Activated naive CD4-positive, alpha-beta T cell treated with anti-CD3 and anti-CD28 coated beads for 36 hours (primary cell): Measurements from ENCODE around the gene CTCFL. TPM values are rescaled to one million over a fixed set of nuclear protein-coding genes. Genes with fewer than 3 reads are reported as not detected.

ENCODE experiments used
- CTCF ChIA-PET: fragments of 350-600 bp; sonication (Branson Sonifier 250); formaldehyde crosslinking; loops from one replicate; lab custom pipeline; 2021; ENCODE audit warnings: antibody characterized with exemption; lab: Charles Lee
- DNase-seq: peaks from one replicate; pipeline ENCODE4 v3.0.0-alpha.2; 2020
- H3K27ac Mint-ChIP-seq: one replicate; pipeline ENCODE4 v1.8.0; 2021; ENCODE audit warnings: mild to moderate bottlenecking, mixed read lengths
- H3K27me3 Mint-ChIP-seq: one replicate; pipeline ENCODE4 v1.8.0; 2021; ENCODE audit warnings: low read depth, mixed read lengths
- H3K36me3 Mint-ChIP-seq: one replicate; pipeline ENCODE4 v1.8.0; 2021; ENCODE audit warnings: low read depth, mixed read lengths
- H3K4me1 Mint-ChIP-seq: one replicate; pipeline ENCODE4 v1.8.0; 2021; ENCODE audit warnings: low read depth, mixed read lengths
- H3K4me3 Mint-ChIP-seq: one replicate; pipeline ENCODE4 v1.8.0; 2021; ENCODE audit warnings: mild to moderate bottlenecking, moderate library complexity, mixed read lengths
- H3K9me3 Mint-ChIP-seq: one replicate; pipeline ENCODE4 v1.8.0; 2021; ENCODE audit warnings: mixed read lengths
- intact Hi-C: fragments of 100-400 bp; cut with micrococcal nuclease; formaldehyde crosslinking; loops from one replicate; pipeline ENCODE4 v1.15.1; 2023
- total RNA-seq, 2 experiments: library from RNA; stranded (reverse); gene quantifications; one replicate each; pipeline ENCODE4 v1.2.3, GENCODE V29; 2021

CTCFL gene, protein sequence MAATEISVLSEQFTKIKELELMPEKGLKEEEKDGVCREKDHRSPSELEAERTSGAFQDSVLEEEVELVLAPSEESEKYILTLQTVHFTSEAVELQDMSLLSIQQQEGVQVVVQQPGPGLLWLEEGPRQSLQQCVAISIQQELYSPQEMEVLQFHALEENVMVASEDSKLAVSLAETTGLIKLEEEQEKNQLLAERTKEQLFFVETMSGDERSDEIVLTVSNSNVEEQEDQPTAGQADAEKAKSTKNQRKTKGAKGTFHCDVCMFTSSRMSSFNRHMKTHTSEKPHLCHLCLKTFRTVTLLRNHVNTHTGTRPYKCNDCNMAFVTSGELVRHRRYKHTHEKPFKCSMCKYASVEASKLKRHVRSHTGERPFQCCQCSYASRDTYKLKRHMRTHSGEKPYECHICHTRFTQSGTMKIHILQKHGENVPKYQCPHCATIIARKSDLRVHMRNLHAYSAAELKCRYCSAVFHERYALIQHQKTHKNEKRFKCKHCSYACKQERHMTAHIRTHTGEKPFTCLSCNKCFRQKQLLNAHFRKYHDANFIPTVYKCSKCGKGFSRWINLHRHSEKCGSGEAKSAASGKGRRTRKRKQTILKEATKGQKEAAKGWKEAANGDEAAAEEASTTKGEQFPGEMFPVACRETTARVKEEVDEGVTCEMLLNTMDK
- total RNA-seq = not detected

- no peak within 1 kb of the TSS for H3K27ac Mint-ChIP-seq
- no peaks in the 10 kb centered on the region for H3K27me3 Mint-ChIP-seq
Measured at GRCh38 chr20:57524511-57525176, at the start of gene CTCFL. Gene CTCFL (minus strand): TSS chr20:57525140. CDS start chr20:57524205, 935 bp downstream.

DNA sequence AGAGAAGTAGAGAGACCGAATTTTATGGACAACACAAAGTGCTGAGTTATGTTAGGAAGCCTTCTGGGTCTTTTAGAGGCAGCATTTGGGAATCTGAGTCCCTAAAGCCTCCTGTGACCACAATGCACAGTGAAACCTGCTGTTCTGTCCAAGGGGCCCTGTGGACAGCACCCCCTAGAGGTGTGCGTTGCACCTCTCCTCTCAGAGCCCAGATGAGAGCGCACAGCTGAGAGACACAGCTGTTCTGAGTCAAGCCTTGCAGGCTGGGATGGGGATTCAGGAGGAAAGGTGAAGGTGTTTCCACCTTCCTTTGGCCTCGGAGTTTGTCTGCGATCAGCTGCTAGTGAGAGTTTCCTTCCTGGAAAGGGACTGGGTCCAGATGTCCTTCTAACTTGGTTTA lies 49.0 kb upstream of the CTCFL start:
- no peaks in the 10 kb centered on the region for H3K36me3 Mint-ChIP-seq
- no peak overlapping the region for H3K27ac Mint-ChIP-seq
- CTCF ChIA-PET = interaction anchor here (0.6 kb wide), 3 partner anchors 194 to 1750 kb away, joined by 3 to 5 read pairs (median 3); no protein-coding TSS in a partner anchor
- peak; percentile 43 for DNase-seq
- no peaks in the 10 kb centered on the region for H3K4me1 Mint-ChIP-seq
- intact Hi-C loops = no loop called here
- H3K9me3 Mint-ChIP-seq = no peaks in the 10 kb centered on the region
- H3K27me3 Mint-ChIP-seq = peaks cover 16% of the 10 kb centered on the region
- no peak overlapping the region for H3K4me3 Mint-ChIP-seq

More at GRCh38 chr20:57524511-57525176, at the start of gene CTCFL:
- no peak within 1 kb of the TSS for H3K4me3 Mint-ChIP-seq
- DNase-seq = no peak
- peaks cover 11% of the 10 kb centered on the region for H3K4me1 Mint-ChIP-seq
- intact Hi-C loops = no loop called here
- H3K9me3 Mint-ChIP-seq = no peaks in the 10 kb centered on the region
- no peaks in the 10 kb centered on the region for H3K36me3 Mint-ChIP-seq
- CTCF ChIA-PET = no interaction called here

- no peaks in the 10 kb centered on the region for H3K4me1 Mint-ChIP-seq
- no peak overlapping the region for H3K4me3 Mint-ChIP-seq
- no peaks in the 10 kb centered on the region for H3K9me3 Mint-ChIP-seq
- no peak overlapping the region for H3K27ac Mint-ChIP-seq
- no peak for DNase-seq
- CTCF ChIA-PET = interaction anchor here (0.6 kb wide), 1 partner anchor 195 kb away, joined by 3 read pairs; no protein-coding TSS in a partner anchor
- no peaks in the 10 kb centered on the region for H3K36me3 Mint-ChIP-seq
- intact Hi-C loops = no loop called here
- H3K27me3 Mint-ChIP-seq = peaks cover 13% of the 10 kb centered on the region
Measured at GRCh38 chr20:57573242-57573641, 48.3 kb upstream of the CTCFL start.

DNA sequence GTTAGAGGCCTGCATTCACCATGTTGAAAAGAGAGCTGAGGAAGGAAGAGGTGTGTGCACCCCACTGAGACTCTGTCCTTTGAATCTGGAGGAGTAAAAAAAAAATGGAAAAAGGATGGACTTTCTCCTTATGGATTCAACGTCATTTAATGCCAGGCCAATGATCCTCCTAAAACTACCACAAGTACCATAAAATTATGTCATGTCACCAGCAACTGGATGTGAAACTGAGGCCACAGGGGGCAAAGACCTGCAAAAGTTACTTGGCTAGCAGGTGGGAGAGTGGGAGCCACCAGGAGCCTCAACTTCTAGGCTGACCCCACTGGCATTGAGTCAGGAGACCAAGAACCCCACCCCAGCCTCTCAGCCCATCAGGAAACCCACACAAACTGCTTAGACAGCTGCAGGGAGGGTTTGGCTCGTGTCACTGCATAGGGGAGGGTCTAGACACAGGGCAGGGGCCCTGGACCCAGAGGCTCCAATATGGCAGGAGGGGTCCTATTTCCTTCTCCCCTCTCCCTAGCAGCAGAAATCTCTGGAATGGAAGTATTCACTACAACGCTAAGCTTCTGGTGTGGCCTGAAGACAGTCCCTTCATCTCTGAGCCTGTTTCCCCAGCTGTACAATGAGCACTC lies 47.0 kb upstream of the CTCFL start:
- H3K27ac Mint-ChIP-seq = no peak overlapping the region
- peaks cover 14% of the 10 kb centered on the region for H3K27me3 Mint-ChIP-seq
- H3K4me3 Mint-ChIP-seq = no peak overlapping the region
- intact Hi-C loops = no loop called here
- no peaks in the 10 kb centered on the region for H3K9me3 Mint-ChIP-seq
- H3K36me3 Mint-ChIP-seq = no peaks in the 10 kb centered on the region
- no peak for DNase-seq
- no peaks in the 10 kb centered on the region for H3K4me1 Mint-ChIP-seq
- CTCF ChIA-PET = interaction anchor here (0.6 kb wide), 1 partner anchor 293 kb away, joined by 3 read pairs; no protein-coding TSS in a partner anchor

DNA sequence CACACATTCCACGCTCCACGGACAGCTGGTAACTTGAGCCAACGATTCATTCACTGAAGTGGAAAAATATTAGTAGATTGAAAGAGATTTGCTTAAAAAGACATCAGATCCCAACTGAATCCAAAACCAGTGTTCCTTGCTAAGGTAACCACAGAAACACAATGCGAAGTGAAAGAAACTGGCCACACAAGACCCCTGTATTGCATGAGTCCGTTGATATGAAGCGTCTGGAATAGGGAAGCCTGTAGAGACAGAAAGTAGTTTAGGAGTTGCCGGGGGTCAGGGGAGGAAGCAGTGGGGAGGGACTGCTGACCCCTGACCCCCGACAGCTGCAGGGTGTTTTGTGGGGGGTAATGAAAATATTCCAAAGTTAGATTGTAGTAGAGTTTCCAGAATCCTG lies 46.0 kb upstream of the CTCFL start:
- intact Hi-C loops = no loop called here
- Mint-ChIP-seq H3K27ac (no peak overlapping the region), H3K4me1 (no peaks in the 10 kb centered on the region), H3K27me3 (peaks cover 15% of the 10 kb centered on the region), H3K36me3 (no peaks in the 10 kb centered on the region), H3K4me3 (no peak overlapping the region), H3K9me3 (no peaks in the 10 kb centered on the region)
- CTCF ChIA-PET = no interaction called here
- no peak for DNase-seq

- CTCF ChIA-PET = no interaction called here
- intact Hi-C loops = no loop called here
- Mint-ChIP-seq H3K4me3 (no peak overlapping the region), H3K36me3 (no peaks in the 10 kb centered on the region), H3K9me3 (no peaks in the 10 kb centered on the region), H3K27me3 (peaks cover 15% of the 10 kb centered on the region), H3K4me1 (no peaks in the 10 kb centered on the region), H3K27ac (no peak overlapping the region)
- DNase-seq = no peak
Measured at GRCh38 chr20:57570145-57570850, 45.4 kb upstream of the CTCFL start.

DNA sequence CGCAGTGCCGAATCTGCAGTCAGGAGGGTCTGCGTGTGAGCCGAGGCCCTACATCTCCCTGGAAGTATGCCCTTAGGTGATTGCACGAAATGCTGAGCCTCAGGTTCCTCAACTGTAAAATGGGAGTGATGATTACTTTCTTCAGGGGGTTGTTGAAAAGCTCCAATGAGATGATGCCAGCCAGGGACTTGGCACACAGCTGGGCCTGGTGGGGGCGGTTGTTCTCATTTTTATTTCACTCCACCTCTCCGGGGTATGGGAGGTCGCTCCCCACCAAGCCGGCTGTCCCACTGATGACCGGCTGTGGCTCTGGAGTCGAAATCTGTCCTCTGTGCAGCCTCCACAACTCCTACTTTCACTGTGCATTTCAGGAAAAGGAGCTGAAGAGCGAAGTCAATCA lies 44.0 kb upstream of the CTCFL start:
- Mint-ChIP-seq H3K9me3 (no peaks in the 10 kb centered on the region), H3K27me3 (peaks cover 11% of the 10 kb centered on the region), H3K4me1 (no peaks in the 10 kb centered on the region), H3K36me3 (no peaks in the 10 kb centered on the region), H3K4me3 (no peak overlapping the region), H3K27ac (no peak overlapping the region)
- intact Hi-C loops = no loop called here
- DNase-seq = no peak
- CTCF ChIA-PET = interaction anchor here (1.5 kb wide), 1 partner anchor 13 kb away, joined by 3 read pairs; no protein-coding TSS in a partner anchor

- peaks cover 9% of the 10 kb centered on the region for H3K27me3 Mint-ChIP-seq
- intact Hi-C loops = no loop called here
- H3K9me3 Mint-ChIP-seq = no peaks in the 10 kb centered on the region
- H3K4me1 Mint-ChIP-seq = no peaks in the 10 kb centered on the region
- H3K27ac Mint-ChIP-seq = no peak overlapping the region
- H3K4me3 Mint-ChIP-seq = no peak overlapping the region
- no peaks in the 10 kb centered on the region for H3K36me3 Mint-ChIP-seq
- CTCF ChIA-PET = interaction anchor here (1.5 kb wide), 1 partner anchor 14 kb away, joined by 3 read pairs; no protein-coding TSS in a partner anchor
- DNase-seq = no peak
Measured at GRCh38 chr20:57568088-57568896, 43.4 kb upstream of the CTCFL start.

DNA sequence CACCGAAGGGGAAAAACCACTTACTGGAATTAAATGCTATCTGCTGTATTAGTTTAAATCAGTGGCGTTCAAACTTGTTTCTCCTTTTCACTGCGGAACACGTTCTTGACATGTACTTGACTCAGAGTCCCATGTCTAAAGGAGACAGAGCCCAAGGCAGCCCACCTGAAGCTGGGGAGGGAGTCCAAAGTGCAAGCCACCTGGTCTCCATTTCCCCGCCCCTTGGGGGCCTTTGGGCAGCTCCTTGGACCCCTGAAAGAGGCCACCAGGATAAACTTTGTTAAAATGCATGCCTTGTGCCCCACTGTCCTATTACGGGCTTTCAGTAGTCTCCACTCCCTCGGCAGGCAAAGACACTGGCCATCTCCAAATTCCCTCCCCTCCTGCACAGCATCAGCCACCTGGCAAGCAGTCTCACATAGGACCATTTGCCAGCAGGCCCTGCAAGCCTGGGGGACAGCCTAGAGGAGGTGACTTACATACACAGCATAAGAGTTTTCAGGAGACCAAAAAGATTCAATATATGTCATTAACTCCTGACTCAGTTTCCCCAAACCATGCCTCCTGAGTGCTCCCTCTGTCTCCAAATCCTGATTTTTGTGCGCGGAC lies 42.6 kb upstream of the CTCFL start:
- intact Hi-C loops = no loop called here
- no peaks in the 10 kb centered on the region for H3K4me1 Mint-ChIP-seq
- no peak overlapping the region for H3K27ac Mint-ChIP-seq
- no peaks in the 10 kb centered on the region for H3K9me3 Mint-ChIP-seq
- peaks cover 5% of the 10 kb centered on the region for H3K27me3 Mint-ChIP-seq
- no peak for DNase-seq
- H3K4me3 Mint-ChIP-seq = no peak overlapping the region
- H3K36me3 Mint-ChIP-seq = no peaks in the 10 kb centered on the region
- CTCF ChIA-PET = interaction anchor here (0.5 to 1.5 kb wide), 2 partner anchors 15 to 28 kb away, joined by 3 read pairs; no protein-coding TSS in a partner anchor

- no peak overlapping the region for H3K27ac Mint-ChIP-seq
- H3K9me3 Mint-ChIP-seq = no peaks in the 10 kb centered on the region
- H3K36me3 Mint-ChIP-seq = no peaks in the 10 kb centered on the region
- no peaks in the 10 kb centered on the region for H3K4me1 Mint-ChIP-seq
- CTCF ChIA-PET = interaction anchor here (0.5 kb wide), 1 partner anchor 28 kb away, joined by 3 read pairs; no protein-coding TSS in a partner anchor
- intact Hi-C loops = no loop called here
- DNase-seq = no peak
- H3K4me3 Mint-ChIP-seq = no peak overlapping the region
- H3K27me3 Mint-ChIP-seq = peaks cover 5% of the 10 kb centered on the region
Measured at GRCh38 chr20:57566803-57567459, 42.0 kb upstream of the CTCFL start.
